K562 (cell line): ENCODE results near the gene ERAS. TPM values are rescaled to one million over a fixed set of nuclear protein-coding genes. Genes with fewer than 3 reads are reported as not detected.

Experiments
- ATAC-seq: fragments of 200-7000 bp; cut with Tn5 transposase; 3 replicates; pipeline ENCODE4 v1.9.1; 2020; ENCODE audit warnings: moderate library complexity
- BruUV-seq: library from RNA; stranded (reverse); fragments of 400-500 nt; replicated peaks from 2 replicates; lab custom pipeline; 2021; lab: Mats Ljungman, UMichigan
- CTCF ChIA-PET: fragments of 300-600 bp; formaldehyde crosslinking; extraction: SDS; loops from one replicate; lab custom pipeline; 2021; ENCODE audit warnings: low intra/inter-chr PET ratio; lab: Yijun Ruan, JAX
- POLR2A ChIA-PET: fragments of 300-600, 350-650 bp; sonication (Branson Sonifier 250); formaldehyde crosslinking; extraction: SDS; loops from one replicate; lab custom pipeline; 2021; ENCODE audit warnings: antibody characterized with exemption, inconsistent platforms; lab: Yijun Ruan, JAX
- DNase-seq, 4 experiments: peaks; one replicate each; pipeline versions ENCODE4 v3.0.0 to v3.0.0-alpha.2; 2011 to 2018; ENCODE audit warnings: low spot score in 3 of 4, mixed read lengths in 3 of 4; ENCODE audit errors: extremely low read depth in 1 of 4
- FAIRE-seq: peaks from 2 replicates; lab custom pipeline; 2011; peaks lifted over from hg19 to GRCh38; lab: Jason Lieb, UNC
- H2AFZ ChIP-seq: 2 replicates; pipeline ENCODE4 v1.6.0; 2011; ENCODE audit warnings: low read depth, low read length, control low read depth, inconsistent platforms
- H3K27ac ChIP-seq: fragments of 200-600 bp; 3 replicates; pipeline ENCODE4 v1.8.0; 2011; ENCODE audit warnings: low read depth, mild to moderate bottlenecking, control low read depth, inconsistent platforms, low read length, moderate library complexity, mixed read lengths; ENCODE audit errors: extremely low read depth
- H3K27me3 ChIP-seq, 2 experiments: fragments of 300-600 bp in 1 of 2; 2 replicates in 1 of 2; 3 replicates in 1 of 2; pipeline versions ENCODE4 v1.6.0 to v1.8.0; 2011; ENCODE audit warnings: inconsistent platforms in 2 of 2, low read length in 2 of 2, mild to moderate bottlenecking in 1 of 2, mixed read lengths in 1 of 2, moderate library complexity in 1 of 2; ENCODE audit not compliant: control insufficient read depth in 2 of 2, insufficient read depth in 2 of 2
- H3K36me3 ChIP-seq: fragments of 300-600 bp; 3 replicates; pipeline ENCODE4 v1.8.0; 2011; ENCODE audit warnings: mild to moderate bottlenecking, low read length, inconsistent platforms; ENCODE audit not compliant: control insufficient read depth, insufficient read depth
- H3K4me1 ChIP-seq, 2 experiments: fragments of 200-600 bp in 1 of 2; replicated peaks in 1 of 2; 2 replicates in 1 of 2; 3 replicates in 1 of 2; pipeline versions ENCODE4 v1.5.1 to v1.8.0; 2011; ENCODE audit warnings: inconsistent platforms in 2 of 2, low read length in 2 of 2, mild to moderate bottlenecking in 1 of 2, mixed read lengths in 1 of 2, moderate library complexity in 1 of 2; ENCODE audit not compliant: control insufficient read depth in 2 of 2, insufficient read depth in 2 of 2
- H3K4me2 ChIP-seq: 2 replicates; pipeline ENCODE4 v1.6.1; 2011; ENCODE audit warnings: low read length, control low read depth, inconsistent platforms, mixed read lengths; ENCODE audit not compliant: insufficient read depth
- H3K4me3 ChIP-seq: fragments of 200-600 bp; sonication (generic), shearing (Covaris generic); 2 replicates; pipeline ENCODE4 v1.5.1; 2016; ENCODE audit warnings: control low read depth, inconsistent platforms
- H3K79me2 ChIP-seq: fragments of 200-600 bp; 3 replicates; pipeline ENCODE4 v1.8.0; 2011; ENCODE audit warnings: low read length, inconsistent platforms; ENCODE audit not compliant: control insufficient read depth, insufficient read depth
- H3K9ac ChIP-seq, 2 experiments: 2 replicates each; pipeline versions ENCODE4 v1.6.0 to v1.6.1; 2011; ENCODE audit warnings: low read depth in 2 of 2, low read length in 2 of 2, control low read depth in 1 of 2, inconsistent platforms in 1 of 2, mild to moderate bottlenecking in 1 of 2, mixed read lengths in 1 of 2; ENCODE audit not compliant: insufficient read depth in 1 of 2
- H3K9me1 ChIP-seq: one replicate; pipeline ENCODE4 v1.6.0; 2011; ENCODE audit warnings: inconsistent platforms, mild to moderate bottlenecking, low read length, moderate library complexity; ENCODE audit not compliant: control insufficient read depth, insufficient read depth
- H3K9me3 ChIP-seq: replicated peaks from 2 replicates; pipeline ENCODE4 v1.5.1; 2011; ENCODE audit warnings: low read depth, low read length, inconsistent platforms; ENCODE audit not compliant: control insufficient read depth, insufficient read depth
- H4K20me1 ChIP-seq: replicated peaks from 2 replicates; pipeline ENCODE4 v1.6.1; 2011; ENCODE audit warnings: low read length, inconsistent platforms, mixed read lengths; ENCODE audit not compliant: control insufficient read depth, insufficient read depth
- FOXA1 ChIP-seq: fragments of 450-650 bp; IDR thresholded peaks from 2 replicates; pipeline ENCODE4 v1.6.1; 2016; ENCODE audit warnings: mild to moderate bottlenecking, borderline replicate concordance
- FOXK2 ChIP-seq, 2 experiments: fragments of 450-650 bp; IDR thresholded peaks in 1 of 2; conservative IDR thresholded peaks in 1 of 2; 2 replicates each; pipeline ENCODE4 v1.6.1; 2016; ENCODE audit warnings: low read depth in 2 of 2, mild to moderate bottlenecking in 1 of 2
- HDGF ChIP-seq: fragments of 450-650 bp; IDR thresholded peaks from 2 replicates; pipeline ENCODE4 v1.6.1; 2016
- MTA1 ChIP-seq: fragments of 450-650 bp; IDR thresholded peaks from 2 replicates; pipeline ENCODE4 v1.6.1; 2017; ENCODE audit warnings: borderline replicate concordance
- NFRKB ChIP-seq: fragments of 450-650 bp; IDR thresholded peaks from 2 replicates; pipeline ENCODE4 v1.6.1; 2016; ENCODE audit warnings: low read depth
- PHF21A ChIP-seq: fragments of 450-650 bp; IDR thresholded peaks from 2 replicates; pipeline ENCODE4 v1.6.1; 2017; ENCODE audit warnings: low read depth, borderline replicate concordance
- POLR2G ChIP-seq: fragments of 200-400 bp; formaldehyde crosslinking; IDR thresholded peaks from 2 replicates; pipeline ENCODE4 v1.6.1; 2017; ENCODE audit warnings: low read depth, mild to moderate bottlenecking, antibody characterized with exemption, low read length, moderate library complexity
- PYGO2 ChIP-seq: fragments of 450-650 bp; IDR thresholded peaks from 2 replicates; pipeline ENCODE4 v1.6.1; 2016; ENCODE audit warnings: mild to moderate bottlenecking, missing genetic modification characterization, moderate library complexity, missing compliant biosample characterization
- RBFOX2 ChIP-seq: fragments of 200-400 bp; formaldehyde crosslinking; IDR thresholded peaks from 2 replicates; pipeline ENCODE4 v1.6.1; 2017; ENCODE audit warnings: low read depth, mild to moderate bottlenecking, low read length, moderate library complexity
- TBP ChIP-seq: optimal IDR thresholded peaks from 2 replicates; pipeline ENCODE3; 2011; ENCODE audit warnings: low read depth, low read length, improper control_type of control experiment
- ZNF24 ChIP-seq: fragments of 450-650 bp; IDR thresholded peaks from 2 replicates; pipeline ENCODE4 v1.6.1; 2016
- WGBS: fragments of 100-300 bp; shearing (Covaris generic); methylation state at CpG from one replicate; pipeline ENCODE4 v1.1.6; 2016; ENCODE audit warnings: low coverage, mixed read lengths; ENCODE audit not compliant: insufficient coverage; ENCODE audit errors: missing lambda C conversion rate; 5-methylcytosine and 5-hydroxymethylcytosine counted together
- in situ Hi-C: fragments of 300-500 bp; cut with MboI; formaldehyde crosslinking; loops from 4 replicates; pipeline ENCODE4 v1.15.0; 2018; ENCODE audit warnings: inconsistent platforms, mixed read lengths
- intact Hi-C: fragments of 100-400 bp; cut with micrococcal nuclease; formaldehyde crosslinking; loops from 2 replicates; pipeline ENCODE4 v1.14.2; 2022
- polyA plus RNA-seq, 8 experiments: library from polyadenylated mRNA; depleted of rRNA in 4 of 8; stranded (reverse) in 5 of 8; unstranded in 3 of 8; fragments of >200 nt; fragmentation: Nextera tagmentation in 2 of 8; fragmentation: Illumina TruSeq in 1 of 8; extraction: Ambion mirVana in 2 of 8; extraction: Trizol in 1 of 8; gene quantifications; 2 replicates each; pipeline versions ENCODE4 v1.2.1 to v1.2.3, GENCODE V29; 2011 to 2014; ENCODE audit warnings: inconsistent platforms in 1 of 8, missing spikeins in 1 of 8
- total RNA-seq, 7 experiments: library from RNA; depleted of rRNA in 6 of 7; stranded (reverse); fragments of >200 nt in 6 of 7; fragmentation: Illumina TruSeq in 2 of 7; extraction: Trizol in 2 of 7; gene quantifications; 2 replicates each; pipeline versions ENCODE4 v1.2.1 to v1.2.3, GENCODE V29; 2011 to 2021; ENCODE audit warnings: low replicate concordance in 1 of 7
- TF ChIP-seq, protein P1 (sequence below): sonication (generic); formaldehyde crosslinking; IDR thresholded peaks from 2 replicates; pipeline ENCODE4 v1.8.0; 2022; ENCODE audit warnings: mild to moderate bottlenecking, missing genetic modification reagents
- TF ChIP-seq, protein P2 (sequence below): sonication (generic); IDR thresholded peaks from 2 replicates; pipeline ENCODE4 v1.6.1; 2016
- TF ChIP-seq, protein P3 (sequence below): fragments of 450-650 bp; IDR thresholded peaks from 2 replicates; pipeline ENCODE4 v1.6.1; 2017; ENCODE audit warnings: mild to moderate bottlenecking, moderate library complexity

Gene ERAS
- total and polyA plus RNA-seq, 9 of the 15 experiments (the other 6 are each of a cell fraction or from before 2014, with no cell fraction given) = 0.07 to 0.12 TPM; not detected in 7

DNA sequence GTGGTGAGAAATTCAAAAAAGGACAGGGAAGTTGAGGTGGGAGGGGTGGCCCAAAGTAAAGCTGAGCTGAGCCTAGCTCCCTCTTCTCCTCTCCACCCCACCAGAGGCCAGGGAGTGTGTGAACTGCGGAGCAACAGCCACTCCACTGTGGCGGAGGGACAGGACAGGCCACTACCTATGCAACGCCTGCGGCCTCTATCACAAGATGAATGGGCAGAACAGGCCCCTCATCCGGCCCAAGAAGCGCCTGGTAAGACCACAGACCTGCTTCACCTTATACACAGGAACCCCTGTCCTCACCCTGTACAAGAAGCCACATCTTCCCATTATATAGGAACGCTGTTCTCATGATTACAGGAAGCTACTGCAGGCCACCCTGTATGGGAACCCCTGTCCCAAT lies 34.1 kb upstream of the ERAS start:
- FAIRE-seq = no peak

DNA sequence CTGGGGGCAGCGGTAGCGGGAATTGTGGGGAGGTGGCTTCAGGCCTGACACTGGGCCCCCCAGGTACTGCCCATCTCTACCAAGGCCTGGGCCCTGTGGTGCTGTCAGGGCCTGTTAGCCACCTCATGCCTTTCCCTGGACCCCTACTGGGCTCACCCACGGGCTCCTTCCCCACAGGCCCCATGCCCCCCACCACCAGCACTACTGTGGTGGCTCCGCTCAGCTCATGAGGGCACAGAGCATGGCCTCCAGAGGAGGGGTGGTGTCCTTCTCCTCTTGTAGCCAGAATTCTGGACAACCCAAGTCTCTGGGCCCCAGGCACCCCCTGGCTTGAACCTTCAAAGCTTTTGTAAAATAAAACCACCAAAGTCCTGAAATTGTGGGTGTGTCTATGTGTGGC lies 32.4 kb upstream of the ERAS start:
- WGBS = 83% methylated on average over 3 of the region's 4 CpGs
- FAIRE-seq = no peak
- Histone ChIP-seq H3K9ac (peak overlapping the region; percentile 64 to 72), H3K9me3 (no peaks in the 10 kb centered on the region), H3K4me1 (peaks cover 56 to 73% of the 10 kb centered on the region in 2 experiments), H3K27ac (peak overlapping the region; percentile 92), H3K36me3 (peaks cover 55% of the 10 kb centered on the region), H3K27me3 (no peaks in the 10 kb centered on the region), H3K79me2 (peaks cover 44% of the 10 kb centered on the region), H2AFZ (no peak overlapping the region), H3K4me2 (peak overlapping the region; percentile 80), H4K20me1 (peaks cover 4% of the 10 kb centered on the region; the same call in 1 of the 2 replicates), H3K4me3 (no peak overlapping the region), H3K9me1 (no peaks in the 10 kb centered on the region)
- in situ Hi-C loops (no loop called here), intact Hi-C loops (loop anchor here (2.0 kb wide), 1 partner anchor 57 kb away; no protein-coding TSS in a partner anchor)
- ATAC-seq = no peak
- BruUV-seq = no TSS peak
- ChIA-PET POLR2A (interaction anchor here (0.5 to 1.0 kb wide), 2 partner anchors 117 to 399 kb away, joined by 3 read pairs; no protein-coding TSS in a partner anchor), CTCF (no interaction called here)
- DNase-seq = no peak
- TF ChIP-seq, protein P1, sequence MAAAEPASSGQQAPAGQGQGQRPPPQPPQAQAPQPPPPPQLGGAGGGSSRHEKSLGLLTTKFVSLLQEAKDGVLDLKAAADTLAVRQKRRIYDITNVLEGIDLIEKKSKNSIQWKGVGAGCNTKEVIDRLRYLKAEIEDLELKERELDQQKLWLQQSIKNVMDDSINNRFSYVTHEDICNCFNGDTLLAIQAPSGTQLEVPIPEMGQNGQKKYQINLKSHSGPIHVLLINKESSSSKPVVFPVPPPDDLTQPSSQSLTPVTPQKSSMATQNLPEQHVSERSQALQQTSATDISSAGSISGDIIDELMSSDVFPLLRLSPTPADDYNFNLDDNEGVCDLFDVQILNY (CRISPR knock-in tag) = no peak
- TF ChIP-seq TBP = peak; percentile 24
- no peak for TF ChIP-seq NFRKB
- no peak for TF ChIP-seq FOXK2 (conservative IDR thresholded peaks at IDR 0.05 in 1 of 2, IDR thresholded peaks at IDR 0.05 in 1 of 2; ENCODE audit: low read depth in 2 of 2)
- TF ChIP-seq FOXA1 = no peak
- no peak for TF ChIP-seq MTA1
- TF ChIP-seq RBFOX2 = peak; percentile 37; the same call in 1 of the 2 replicates
- TF ChIP-seq PYGO2 = no peak
- TF ChIP-seq, protein P2, sequence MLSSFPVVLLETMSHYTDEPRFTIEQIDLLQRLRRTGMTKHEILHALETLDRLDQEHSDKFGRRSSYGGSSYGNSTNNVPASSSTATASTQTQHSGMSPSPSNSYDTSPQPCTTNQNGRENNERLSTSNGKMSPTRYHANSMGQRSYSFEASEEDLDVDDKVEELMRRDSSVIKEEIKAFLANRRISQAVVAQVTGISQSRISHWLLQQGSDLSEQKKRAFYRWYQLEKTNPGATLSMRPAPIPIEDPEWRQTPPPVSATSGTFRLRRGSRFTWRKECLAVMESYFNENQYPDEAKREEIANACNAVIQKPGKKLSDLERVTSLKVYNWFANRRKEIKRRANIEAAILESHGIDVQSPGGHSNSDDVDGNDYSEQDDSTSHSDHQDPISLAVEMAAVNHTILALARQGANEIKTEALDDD = no peak
- peak; percentile 40; the same call in 1 of the 2 replicates for TF ChIP-seq POLR2G
- no peak for TF ChIP-seq ZNF24

More for the DNA sequence above, 34.1 kb upstream of the ERAS start:
- in situ Hi-C loops = no loop called here
- Histone ChIP-seq H3K4me3 (no peak overlapping the region), H3K9me3 (no peaks in the 10 kb centered on the region), H3K27ac (peak overlapping the region; percentile 15; the same call in 2 of the 3 replicates), H3K79me2 (peaks cover 61% of the 10 kb centered on the region)
- POLR2A ChIA-PET = interaction anchor here (1.2 kb wide), 1 partner anchor 9 kb away, joined by 4 read pairs; no protein-coding TSS in a partner anchor
- TF ChIP-seq, protein P3, sequence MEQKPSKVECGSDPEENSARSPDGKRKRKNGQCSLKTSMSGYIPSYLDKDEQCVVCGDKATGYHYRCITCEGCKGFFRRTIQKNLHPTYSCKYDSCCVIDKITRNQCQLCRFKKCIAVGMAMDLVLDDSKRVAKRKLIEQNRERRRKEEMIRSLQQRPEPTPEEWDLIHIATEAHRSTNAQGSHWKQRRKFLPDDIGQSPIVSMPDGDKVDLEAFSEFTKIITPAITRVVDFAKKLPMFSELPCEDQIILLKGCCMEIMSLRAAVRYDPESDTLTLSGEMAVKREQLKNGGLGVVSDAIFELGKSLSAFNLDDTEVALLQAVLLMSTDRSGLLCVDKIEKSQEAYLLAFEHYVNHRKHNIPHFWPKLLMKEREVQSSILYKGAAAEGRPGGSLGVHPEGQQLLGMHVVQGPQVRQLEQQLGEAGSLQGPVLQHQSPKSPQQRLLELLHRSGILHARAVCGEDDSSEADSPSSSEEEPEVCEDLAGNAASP = no peak
- TF ChIP-seq PHF21A (no peak), HDGF (no peak)
- TF ChIP-seq, all 486 proteins: peak for 0
- H4K20me1 ChIP-seq = peaks cover 4% of the 10 kb centered on the region; the same call in 1 of the 2 replicates
- no TSS peak for BruUV-seq
- peaks cover 59 to 60% of the 10 kb centered on the region in 2 experiments for H3K4me1 ChIP-seq
- CTCF ChIA-PET = no interaction called here
- peaks cover 65% of the 10 kb centered on the region for H3K36me3 ChIP-seq
- WGBS = 79% methylated on average over 5 of the region's 7 CpGs
- no peak overlapping the region for H3K9ac ChIP-seq
- H2AFZ ChIP-seq = no peak overlapping the region
- H3K27me3 ChIP-seq = no peaks in the 10 kb centered on the region
- no peak for DNase-seq
- ATAC-seq = no peak
- intact Hi-C loops = no loop called here
- peak overlapping the region; percentile 38; the same call in 1 of the 2 replicates for H3K4me2 ChIP-seq
- H3K9me1 ChIP-seq = no peaks in the 10 kb centered on the region
